Muscle of back (tissue), 11 donors: ENCODE data around the gene RNF40. TPM values are rescaled to one million over a fixed set of nuclear protein-coding genes. Genes with fewer than 3 reads are reported as not detected.
A peak's percentile ranks its signal among the peaks of the same experiment; 100 is the strongest.
"Not testable (repeated sequence)": the region's sequence is repeated elsewhere in the genome, so short reads cannot be mapped to it uniquely, and the experiment has no call there.

ENCODE experiments used
- DNase-seq, 3 donors: peaks; one replicate each; pipeline versions ENCODE4 v3.0.0 to v3.0.0-alpha.2; 2013
- polyA plus RNA-seq, 10 donors: library from polyadenylated mRNA; unstranded; fragments of 120-200 nt; gene quantifications; one replicate each; pipeline ENCODE4 v1.2.1, GENCODE V29; 2013; ENCODE audit not compliant: insufficient read length in 10 of 10

Gene RNF40
- polyA plus RNA-seq, 10 donors, result 46.0 to 66.6 (median 54.1) TPM

DNA sequence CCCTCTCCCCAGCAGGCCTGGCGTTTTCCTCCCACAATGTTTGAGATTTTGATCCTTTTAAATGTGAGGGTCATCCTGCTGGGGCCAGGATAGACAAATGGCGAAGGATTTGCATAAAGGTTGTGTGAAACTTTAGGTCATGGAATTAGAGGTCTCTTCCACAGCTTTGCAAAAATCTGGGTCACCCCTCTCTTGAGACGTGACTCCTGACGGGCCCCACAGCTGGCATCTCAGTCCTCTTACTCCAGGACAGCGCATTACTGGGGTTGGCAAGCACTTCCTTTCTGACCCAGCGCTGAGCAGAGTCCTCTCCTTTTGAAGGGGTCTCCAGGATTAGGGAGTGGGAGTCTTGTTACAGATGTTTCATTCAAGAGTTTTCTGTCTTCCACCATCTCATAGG, 17.5 kb downstream of the RNF40 start:
- no peak for DNase-seq

DNA sequence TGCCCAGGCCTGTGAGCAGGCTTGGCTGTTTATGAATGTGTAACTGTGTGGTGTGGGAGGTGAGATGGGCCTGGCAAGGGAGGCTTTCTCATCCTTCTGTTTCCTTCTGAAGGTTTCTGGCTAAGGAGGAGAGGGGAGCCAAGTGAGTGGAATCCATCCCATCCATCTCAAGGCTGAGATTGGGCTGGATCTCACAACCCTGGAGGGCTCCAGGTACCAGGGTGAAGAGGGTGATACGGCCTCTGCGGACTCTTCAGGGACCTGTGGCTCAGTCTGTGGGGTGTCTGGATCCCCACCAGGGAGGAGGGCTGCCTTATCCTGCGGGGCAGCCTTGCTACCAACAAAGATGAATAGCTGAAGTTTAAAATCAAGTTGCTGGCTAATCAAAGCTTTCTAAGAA, 17.9 kb downstream of the RNF40 start:
- DNase-seq, result no peak

DNA sequence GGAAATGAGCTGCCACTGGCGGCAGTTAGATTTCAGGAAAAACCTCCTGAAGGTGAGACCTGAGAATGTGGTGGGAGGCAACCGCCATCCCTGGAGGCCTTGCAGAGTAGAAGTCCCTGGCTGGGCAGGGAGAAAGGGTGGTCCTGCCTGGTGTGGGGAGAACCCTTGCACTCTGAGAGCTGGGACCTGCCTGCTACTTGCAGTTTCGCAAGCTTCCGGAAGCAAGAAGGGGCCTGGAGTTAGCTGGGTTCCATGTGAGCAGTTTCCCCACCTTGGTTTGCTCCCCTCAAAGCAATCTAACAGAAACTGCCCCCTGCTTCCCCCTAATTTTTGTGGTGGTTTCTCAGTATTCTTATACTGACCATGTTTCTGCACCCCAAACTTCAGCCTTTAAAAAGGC, 18.4 kb downstream of the RNF40 start:
- no peak for DNase-seq

DNA sequence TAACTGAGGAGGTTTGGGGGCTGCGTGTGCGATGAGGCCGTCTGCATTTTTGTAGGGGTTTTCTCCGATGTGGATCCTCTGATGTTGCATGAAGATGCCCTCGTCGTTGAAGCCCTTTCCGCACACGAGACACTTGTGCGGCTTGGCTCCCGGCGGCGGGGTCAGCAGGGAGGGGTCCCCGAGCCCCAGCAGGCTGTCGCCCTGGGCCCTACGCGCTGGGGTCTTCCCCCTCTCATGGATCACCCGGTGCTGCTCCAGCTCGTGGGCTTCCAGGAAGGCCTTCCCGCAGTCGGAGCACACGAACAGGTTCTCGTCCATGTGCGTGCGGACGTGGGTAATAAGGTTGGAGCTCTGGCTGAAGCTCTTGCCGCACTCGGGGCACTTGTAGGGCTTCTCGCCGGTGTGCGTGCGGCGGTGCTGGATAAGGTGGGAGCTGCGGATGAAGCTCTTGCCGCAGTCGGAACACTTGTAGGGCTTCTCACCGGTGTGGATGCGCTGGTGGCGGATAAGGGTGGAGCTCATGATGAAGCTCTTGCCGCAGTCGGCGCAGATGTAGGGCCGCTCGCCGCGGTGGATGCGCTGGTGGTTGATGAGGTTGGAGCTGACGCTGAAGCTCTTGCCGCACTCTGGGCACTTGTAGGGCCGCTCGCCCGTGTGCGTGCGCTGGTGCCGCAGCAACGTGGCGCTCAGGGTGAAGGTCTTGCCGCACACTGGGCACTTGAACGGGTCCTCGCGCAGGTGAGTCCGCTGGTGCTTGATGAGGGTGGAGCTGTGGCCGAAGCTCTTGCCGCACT, 20.6 kb downstream of the RNF40 start:
- no peak for DNase-seq

DNA sequence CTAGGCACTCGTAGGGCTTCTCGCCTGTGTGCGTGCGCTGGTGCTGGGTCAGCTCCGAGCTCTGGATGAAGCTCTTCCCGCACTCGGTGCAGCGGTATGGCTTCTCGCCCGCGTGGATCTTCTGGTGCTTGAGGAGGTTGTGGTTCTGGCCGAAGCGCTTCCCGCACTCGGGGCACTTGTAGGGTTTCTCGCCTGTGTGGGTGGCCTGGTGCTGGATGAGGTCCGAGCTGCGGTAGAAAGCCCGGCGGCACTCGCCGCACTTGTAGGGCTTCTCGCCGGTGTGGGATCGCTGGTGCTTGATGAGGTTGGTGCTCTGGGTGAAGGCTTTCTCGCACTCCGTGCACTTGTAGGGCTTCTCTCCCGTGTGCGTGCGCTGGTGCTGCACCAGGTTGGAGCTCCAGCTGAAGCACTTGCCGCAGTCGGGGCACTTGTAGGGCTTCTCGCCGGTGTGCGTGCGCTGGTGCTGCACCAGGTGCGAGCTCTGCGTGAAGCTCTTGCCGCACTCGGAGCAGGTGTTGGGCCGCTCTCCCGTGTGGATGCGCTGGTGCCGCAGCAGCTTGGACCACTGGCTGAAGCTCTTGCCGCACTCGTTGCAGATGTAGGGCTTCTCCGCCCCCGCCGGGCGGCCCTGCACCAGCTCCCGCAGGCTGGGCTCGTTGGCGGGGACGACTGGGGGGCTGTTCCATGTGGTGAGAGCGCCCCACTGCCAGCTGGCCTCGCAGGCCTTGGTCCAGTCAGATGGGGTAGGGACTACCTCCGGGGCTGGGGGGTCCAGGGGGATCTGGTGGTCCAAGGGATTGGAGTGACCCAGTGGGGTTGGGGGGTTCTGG, 21.4 kb downstream of the RNF40 start:
- DNase-seq, result no peak

DNA sequence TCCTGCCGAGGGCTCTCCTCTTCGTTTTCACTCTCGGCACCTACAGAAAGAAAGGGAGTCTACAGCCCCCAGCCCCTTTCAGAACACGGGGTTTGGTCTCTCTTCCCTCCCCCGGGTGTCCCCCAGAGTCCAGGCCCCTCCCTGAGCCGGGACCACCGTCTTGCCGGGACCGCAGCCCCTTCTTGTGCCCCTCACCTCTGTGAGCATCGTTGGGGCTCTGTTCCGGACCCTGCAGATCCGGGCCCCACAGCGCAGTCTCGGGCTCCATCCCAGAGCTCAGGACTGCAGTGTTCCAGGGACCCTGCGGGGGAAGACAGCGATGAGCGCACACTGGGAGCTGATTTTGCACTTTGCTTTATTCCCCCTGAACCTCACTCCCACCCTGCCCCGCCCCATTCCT, 22.1 kb downstream of the RNF40 start:
- no peak for DNase-seq

DNA sequence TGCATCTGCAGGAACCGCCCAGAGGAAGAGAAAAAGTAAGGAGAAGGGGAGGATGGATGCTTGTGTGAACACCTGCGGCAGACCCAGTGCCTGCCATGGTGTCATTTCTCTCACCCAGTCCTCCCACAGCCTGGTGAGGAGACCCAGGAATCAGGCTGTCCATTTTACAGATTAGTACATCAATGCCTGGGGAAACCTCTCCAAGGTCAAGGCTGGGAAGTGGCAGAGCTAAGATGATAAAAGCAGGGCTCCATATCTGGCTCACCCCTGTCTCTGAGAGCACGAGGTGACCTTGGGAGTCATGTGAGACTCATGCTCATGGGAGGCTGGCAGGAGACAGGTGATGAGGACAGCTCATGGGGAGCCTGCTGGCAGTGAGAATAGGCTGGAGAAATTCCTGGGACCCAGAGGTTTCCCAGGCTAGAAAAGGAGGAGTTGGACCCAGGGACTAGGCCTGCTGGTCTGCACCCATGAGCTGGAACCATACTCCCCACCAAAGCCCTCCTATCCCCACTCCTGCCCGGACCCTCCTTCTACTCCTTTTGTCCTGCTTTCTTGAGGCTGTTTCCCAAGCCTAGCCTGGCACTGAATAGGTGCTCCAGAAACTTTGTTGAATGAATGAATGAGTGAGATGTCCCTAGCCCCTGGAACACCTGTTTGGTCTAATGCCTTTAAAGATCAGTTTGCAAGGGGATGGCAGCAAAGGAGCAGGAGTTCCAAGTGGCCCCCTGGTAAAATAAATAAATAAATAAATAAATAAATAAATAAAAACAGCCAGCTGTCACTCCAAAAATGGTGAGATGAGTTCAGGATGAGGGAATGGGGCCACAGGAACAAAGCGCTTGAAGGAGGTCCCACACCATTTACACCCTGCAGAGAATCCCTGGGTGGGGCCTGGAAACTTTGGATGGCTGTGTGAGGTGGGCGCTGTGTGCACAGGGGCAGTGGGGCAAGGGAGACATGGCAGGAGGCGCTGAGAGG, 23.3 kb downstream of the RNF40 start:
- no peak for DNase-seq

DNA sequence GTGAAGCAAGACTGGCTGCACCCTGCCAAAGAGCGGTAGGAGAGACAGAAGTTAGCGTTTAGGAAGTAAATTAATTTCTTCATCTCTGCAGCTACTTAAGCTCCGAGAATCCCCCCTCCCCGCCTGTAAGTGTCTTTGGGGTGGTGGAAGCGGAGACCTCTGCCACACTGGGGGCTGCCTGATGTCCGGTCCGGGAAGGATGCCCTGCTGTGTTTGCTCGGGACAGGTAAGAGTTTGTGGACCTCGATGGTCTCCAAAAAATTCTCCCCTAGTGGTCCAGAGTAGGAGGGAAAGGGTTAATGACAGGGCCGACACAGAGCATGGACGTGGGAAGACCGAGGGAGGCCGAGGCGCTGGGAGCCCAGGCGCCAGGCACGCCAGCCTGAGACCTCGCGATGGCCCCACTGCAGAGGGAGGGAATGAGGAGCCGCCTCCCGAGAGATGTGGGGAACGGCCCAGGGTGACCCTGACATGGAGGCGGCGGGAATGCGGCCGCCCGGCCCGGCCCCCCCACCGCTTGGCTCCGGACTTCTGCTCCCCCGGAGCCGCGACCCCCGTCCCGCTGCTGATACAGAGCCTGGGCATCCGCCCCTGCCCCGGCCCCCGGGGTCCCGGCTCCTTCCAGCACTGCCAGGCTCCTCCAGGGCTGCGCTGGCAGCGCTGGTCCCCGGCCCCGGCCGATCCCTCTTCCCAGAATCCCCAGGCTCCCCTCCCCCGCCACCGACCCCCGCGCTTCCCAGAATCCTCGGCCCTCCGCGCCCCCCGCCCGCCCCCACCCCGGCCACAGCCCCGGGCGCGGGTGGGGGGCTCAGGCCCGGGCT, 24.2 kb downstream of the RNF40 start:
- peak in 2 of 3 donors; percentile 42 to 76 for DNase-seq

DNA sequence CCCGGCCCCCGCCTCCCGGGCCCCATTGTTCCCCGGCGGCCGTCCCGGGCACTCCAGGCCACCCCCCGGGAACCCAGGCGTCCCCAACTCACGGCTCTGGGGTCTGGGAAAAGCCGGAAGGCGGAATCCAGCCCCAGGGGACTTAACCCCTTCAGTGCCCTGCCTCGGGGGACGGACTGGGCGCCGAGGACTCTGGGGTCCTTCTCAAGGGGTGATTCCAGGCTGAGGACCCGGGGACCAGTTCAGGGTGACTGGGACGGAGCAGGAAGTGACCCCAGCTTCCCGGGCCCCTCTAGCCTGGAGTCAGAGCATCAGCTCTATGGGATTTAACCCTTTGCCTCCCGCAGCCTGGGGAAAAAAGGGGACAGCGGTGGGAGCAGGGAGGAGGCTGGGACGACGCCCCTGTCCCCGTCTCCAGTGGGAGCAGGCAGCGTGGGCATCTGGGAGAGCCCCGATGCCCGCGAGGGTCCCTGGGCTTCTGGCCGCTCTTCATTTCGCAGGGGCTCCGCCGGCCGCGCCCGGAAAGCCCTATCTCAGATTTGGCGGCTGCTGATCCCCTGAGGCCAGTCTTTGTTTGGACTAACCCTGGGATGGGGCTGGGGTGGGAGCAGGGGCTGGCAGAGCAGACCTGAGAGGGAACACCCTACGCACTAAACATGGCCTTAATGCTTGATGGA, 25.0 kb downstream of the RNF40 start, which contains the start of gene ZNF629:
Gene ZNF629 (minus strand): TSS at position 270 of the 677 bp plus-strand sequence. CDS start 2,723 bp downstream, outside the sequence.
- DNase-seq, result peak; percentile 77 to 93 (median 85)

DNA sequence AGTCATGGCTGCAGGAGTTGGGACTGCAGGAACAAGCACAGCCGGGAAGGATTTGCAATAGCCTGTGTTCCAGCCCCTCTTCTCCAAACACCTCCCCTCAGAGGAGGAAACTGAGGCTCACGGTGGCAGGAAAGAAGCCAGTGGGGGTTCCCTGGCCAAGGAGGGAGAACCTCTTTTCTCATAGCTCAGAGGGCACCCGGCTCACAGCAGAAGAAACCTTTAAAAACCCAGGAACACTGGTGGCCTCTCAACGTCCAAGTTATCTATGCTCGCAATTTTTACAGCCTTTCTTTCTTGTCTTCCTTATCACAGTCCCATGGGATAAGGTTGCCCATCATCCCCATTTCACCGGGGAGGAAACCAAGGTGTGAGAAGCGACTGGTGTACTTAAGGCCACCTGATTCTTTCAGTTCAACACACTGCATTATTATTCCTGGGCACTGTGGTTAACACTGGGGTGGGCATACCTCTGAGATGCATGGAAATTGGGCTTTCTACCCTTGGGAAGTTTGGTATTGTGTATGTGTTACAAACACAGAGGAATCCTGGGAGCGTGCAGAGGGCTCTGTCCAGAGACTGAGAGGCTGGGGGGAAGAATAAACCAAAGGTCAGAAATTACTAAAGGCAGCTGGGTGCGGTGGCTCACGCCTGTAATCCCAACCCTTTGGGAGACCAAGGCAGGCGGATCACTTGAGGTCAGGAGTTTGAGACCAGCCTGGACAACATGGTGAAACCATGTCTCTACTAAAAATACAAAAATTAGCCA, 25.7 kb downstream of the RNF40 start:
- no peak for DNase-seq

DNA sequence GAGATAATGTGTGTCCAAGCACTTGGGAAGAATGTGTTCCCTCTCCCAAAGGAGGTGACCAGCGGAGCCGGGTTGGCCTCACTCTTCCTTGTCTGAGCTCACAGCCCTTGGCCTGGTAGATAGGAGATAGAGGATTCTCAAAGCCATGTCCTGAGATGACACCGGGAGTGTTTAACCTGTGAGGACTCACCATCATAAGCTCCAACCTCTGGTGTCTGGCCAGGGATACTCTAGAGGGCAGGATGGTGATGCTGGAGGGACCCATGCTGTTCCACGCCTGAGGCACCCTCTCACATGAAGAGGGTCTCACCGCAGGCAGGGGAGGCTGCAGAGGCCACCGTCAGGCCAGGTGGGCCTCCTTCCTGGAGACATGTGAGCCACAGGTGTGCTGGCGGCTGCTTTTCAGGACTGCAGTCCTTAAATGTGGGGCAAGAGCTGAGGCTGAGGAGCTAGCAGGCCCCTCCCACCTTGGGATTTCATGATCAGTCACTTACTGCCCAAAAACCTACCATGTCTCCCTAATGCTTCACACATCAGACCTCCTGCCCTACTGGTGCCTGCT, 31.5 kb downstream of the RNF40 start:
- no peak for DNase-seq

DNA sequence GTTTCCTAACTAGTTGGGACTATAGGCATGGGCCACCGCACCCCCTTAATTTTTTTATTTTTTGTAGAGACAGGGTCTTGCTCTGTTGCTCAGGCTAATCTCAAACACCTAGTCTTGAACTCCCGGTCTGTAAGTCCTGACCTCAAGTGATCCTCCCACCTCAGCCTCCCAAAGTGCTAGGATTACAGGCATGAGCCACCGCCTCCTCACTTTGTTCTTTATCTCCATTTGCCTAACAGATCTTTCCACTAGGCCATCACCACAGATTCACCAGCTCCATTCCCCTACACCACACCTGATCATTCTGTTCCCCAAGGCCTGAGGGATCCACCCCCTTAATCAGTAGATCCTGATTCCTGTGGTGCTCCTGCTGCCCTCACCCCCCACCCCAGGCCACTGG, 32.5 kb downstream of the RNF40 start:
- no peak for DNase-seq

DNA sequence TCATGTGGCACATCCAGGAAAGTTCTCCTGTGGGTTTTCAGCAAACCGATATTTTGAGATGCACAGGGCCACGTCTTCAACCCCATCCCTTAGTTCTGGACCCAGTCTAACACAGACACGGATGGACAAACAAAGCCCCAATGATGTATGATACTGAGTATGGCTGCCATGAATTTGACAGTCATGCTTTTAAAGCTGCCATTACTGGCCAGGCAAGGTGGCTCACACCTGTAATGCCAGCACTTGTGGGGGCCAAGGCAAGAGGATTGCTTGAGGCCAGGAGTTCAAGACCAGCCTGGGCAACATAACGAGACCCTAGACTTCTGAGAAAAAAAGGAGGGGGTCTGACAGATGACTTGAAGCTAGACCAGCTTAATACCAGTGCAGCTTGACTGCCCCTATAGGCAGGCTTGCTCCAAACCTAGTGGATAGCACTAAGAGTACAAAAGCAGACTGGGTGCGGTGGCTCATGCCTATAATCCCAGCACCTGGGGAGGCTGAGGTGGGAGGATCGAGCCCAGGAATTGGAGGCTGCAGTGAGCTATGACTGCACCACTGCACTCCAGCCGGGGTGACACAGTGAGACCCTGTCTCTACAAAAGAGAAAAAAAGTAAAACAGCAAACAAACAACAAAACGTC, 35.7 kb downstream of the RNF40 start:
- no peak for DNase-seq

DNA sequence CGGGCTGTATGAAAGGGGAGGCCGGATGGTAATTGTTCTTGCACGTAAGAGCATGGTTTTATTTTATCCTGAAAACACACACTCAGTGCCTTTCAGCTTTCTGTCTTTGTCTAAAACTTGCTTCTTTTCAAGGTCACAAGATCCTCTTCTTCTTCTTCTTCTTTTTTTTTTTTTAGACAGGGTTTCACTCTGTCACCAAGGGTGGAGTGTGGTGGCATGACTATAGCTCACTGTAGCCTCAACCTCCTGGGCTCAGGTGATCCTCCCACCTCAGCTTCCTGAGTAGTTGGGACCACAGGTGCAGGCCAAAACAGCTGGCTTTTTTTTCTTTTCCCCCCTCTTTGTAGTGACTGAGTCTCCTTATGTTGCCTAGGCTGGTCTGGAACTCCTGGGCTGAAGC, 40.8 kb downstream of the RNF40 start:
- DNase-seq, result no peak

DNA sequence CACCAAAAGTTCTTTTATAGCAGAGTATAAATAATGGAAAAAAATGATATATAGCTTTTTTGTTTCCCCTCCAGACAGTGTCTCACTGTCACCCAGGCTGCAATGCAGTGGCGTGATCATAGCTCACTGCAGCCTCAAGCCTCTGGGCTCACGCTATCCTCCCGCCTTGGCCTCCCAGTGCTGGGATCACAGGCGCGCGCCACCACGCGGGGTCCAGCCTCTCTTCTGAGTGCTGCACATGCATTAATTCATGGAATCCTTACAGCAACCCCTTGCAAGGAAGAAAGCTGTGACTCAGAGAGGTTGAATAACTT, 42.9 kb downstream of the RNF40 start:
- DNase-seq, result no peak

DNA sequence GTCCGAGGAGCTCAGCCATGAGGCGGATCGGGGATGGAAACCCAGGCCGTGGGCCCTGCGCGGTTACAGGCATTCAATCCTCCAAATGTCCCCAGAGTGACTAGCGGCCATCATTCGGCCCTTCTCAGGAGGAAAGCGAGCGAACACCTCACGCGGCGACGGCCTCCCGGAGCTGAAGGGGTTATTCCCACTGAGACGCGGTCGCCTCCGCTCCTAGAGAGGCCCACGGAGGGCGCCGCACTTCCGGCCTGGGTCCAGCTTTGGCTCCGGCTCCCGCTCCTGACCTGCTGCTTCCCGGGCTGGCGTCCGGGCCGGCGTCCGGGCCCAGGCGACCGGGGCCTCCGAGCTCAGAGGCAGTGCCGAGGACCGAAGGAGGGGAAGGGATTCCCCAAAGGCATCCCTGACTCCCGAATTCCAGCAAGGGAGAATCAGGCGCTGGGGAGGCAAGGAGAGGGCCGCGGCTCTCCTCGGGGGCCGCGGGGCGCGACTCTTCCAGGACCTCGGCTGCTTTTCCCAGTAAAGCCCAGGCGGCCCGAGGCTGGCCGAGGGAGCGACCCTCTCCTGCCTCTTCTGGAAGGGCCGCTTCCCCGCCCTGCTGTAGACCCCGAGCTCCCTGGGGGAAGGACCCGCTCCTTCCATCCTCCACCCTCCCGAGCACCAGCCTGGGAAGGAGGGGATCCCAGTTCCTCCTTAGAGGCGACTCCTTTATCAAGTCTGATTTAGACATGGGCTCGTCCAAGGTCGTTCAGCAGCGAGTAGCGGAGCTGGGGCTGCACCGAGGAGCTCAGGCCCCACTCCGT, 43.4 kb downstream of the RNF40 start:
- DNase-seq, result peak; percentile 80 to 95 (median 92)

DNA sequence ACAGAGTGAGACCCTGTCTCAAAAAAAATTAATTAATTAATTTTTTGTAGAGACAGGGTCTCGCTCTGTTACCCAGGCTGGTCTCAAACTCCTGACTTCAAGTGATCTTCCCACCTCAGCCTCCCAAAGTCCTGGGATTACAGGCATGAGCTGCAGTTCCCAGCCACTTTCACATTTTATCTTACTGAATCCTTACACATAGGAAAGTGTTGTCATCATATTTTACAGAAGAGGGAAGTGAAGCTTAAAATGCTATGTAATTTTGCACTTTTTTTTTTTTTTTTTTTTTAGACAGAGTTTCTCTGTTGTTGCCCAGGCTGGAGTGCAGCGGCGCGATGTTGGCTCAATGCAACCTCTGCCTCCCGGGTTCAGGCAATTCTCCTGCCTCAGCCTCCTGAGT, 46.0 kb downstream of the RNF40 start:
- DNase-seq, result no peak

DNA sequence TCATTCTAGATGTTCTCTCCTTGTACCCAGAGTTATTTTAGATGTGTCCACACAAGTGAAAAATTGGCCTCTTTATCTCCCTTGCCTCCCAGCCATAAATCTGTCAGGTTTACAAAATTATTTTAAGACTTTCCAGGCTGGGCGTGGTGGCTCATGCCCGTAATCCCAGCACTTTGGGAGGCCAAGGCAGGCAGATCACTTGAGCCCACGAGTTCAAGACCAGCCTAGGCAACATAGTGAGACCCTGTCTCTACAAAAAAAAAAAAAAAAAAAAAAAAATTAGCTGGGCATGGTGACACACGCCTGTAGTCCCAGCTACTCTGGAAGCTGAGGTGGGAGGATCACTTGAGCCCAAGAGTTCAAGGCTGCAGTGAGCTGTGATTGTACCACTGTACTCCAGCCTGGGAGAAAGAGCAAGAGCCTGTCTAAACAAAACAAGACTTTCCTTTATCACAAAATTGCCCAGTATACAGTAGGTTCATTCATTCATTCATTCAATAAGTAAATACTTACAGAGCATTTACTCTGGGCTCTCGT, 46.8 kb downstream of the RNF40 start:
- not testable (repeated sequence) for DNase-seq
